HTR-8/SVneo (cell line): ENCODE results near the gene RNF8.
"Not testable (repeated sequence)": the region's sequence is repeated elsewhere in the genome, so short reads cannot be mapped to it uniquely, and the experiment has no call there.

Source experiments
- DNase-seq: peaks from one replicate; pipeline ENCODE4 v3.0.0; 2011; ENCODE audit warnings: low spot score, mixed read lengths; ENCODE audit not compliant: insufficient read length
- FAIRE-seq: peaks from 2 replicates; lab custom pipeline; 2011; peaks lifted over from hg19 to GRCh38; lab: Jason Lieb, UNC

The RNF8 gene

GRCh38 chr6:37353761-37354525, at the start of gene RNF8:
RNF8 (plus strand) TSS chr6:37353983; CDS start chr6:37354165, 182 bp downstream.
- FAIRE-seq (peak; percentile 92), DNase-seq (peak; percentile 98)

DNA sequence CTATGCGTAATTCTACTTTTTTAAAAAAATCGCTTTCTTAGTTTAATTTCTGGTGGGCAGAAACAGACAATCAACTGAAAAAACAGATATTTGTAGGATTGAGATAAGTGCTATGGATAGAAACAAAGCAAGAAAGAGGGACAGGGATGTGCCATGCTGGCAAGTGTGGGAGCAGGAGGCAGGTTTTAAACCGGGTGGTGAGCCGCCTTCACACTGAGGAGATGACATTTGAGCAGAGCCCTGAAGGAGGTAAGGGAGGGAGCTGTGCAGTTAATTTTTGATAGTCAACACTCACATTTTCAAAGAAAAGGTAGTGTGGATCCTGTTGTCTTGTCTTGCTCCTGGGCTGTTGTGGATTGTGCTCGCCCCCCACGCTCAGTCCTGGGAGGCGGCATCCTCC, 49.0 kb upstream of the RNF8 start:
- no peak for FAIRE-seq
- DNase-seq, result no peak

DNA sequence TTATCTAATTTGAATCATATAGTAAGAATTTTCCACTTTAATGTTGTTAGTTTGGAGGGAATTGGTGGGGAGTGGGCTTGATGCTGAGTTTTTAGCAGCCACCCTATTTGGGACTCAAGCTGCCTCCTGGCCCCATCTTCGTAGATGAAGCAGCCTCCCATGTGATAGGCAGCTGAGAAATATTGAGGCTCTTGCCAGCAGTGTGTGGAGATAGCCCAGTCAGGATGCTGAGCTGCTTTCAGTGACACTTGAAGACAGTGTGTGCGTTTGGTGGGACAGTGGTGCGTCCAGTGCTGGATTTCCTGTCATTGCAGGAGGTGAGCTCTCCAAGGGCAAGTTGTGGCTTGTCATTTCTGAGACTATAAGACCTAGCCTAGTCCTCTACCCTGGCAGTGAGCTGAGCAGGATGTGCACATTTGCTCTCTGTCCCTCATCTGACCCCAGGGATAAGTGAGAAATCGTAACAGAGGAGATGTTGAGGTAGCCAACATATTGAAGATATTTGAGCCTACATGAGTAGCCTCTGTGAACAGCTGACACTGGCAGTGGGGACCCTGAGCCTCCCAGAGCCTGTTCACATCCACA, 47.9 kb upstream of the RNF8 start:
- FAIRE-seq, result no peak
- DNase-seq, result no peak

DNA sequence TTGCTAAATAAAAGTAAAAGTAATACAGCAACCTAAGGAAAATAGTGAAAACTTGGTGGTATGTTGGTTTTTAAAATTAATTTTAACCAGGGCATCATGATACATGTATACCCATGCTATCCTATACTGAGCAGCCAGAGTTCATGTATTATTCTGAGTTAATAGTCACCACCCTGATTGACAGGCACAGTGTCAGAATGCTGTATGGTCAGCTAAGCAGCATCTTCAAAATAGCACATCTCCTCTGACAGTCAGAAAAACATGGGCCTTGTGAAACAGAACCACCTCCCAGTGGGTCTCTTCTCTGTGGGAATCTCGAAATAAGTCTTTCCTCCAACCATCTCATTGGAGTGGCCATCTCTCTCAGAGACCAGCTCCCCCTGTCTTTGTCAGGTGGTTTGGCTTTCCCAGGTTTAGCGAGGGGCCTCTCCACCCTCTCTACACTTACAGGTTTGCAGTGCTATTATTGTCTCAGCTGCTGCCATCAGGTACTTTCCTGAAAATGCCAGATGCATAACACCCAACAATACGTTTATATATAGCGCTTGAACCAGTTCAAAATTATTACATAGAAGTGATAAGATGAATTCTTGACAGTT, 47.1 kb upstream of the RNF8 start:
- DNase-seq (no peak), FAIRE-seq (no peak)

GRCh38 chr6:37307484-37307883, 46.3 kb upstream of the RNF8 start:
- not testable (repeated sequence) for DNase-seq, FAIRE-seq

DNA sequence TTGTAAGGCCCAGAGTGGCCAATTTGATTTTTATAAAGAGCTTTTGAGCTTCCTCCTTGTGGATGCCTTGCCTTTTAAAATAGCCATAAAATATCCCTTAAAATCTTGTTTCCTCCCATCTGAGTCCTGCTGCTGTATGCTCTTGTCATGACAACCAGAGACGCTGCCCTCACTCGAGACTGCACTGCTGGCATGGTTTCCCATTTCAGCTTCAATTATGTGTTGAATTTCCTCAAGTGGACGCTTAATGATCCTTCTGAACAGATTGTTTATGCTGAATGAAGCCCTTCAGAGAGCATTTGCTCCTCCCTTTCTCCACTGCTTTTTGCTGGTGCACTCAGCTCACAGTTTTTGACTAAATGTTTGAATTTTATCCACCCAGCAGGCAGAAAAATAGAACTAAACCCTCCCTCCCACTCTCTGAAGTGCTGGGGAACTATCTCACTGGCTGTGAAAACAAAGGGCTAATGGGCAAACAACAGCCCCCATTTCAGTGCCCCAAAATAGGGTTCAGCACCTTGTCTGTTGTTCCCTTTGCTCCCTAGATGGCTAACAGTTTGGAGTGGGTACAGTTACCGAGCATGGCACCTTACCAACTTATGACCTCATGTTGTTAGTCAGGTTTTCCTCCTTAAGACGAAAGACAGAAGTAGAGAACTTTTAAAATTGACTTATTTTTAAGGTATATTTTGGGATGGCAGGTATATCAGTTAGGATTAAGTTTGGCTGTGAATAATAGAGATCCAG, 45.5 kb upstream of the RNF8 start:
- DNase-seq, result no peak
- no peak for FAIRE-seq

DNA sequence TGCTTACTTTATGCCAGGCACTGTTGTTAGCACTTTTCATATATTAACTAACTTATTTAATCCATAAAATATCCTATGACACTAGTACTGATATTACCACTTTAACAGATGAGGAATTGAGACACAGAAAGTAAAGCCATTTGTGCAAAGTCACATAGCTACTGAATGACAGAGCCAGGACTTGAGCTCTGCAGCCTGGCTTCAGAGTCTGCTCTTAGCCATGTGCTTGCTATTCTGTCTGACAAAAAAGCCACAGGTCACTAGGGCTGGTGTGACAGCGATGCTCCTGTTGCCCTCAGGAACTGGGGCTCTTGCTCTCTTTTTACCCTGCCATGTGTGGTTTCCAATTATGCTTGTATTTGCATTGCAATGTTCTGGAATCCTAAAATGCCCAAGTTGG, 44.7 kb upstream of the RNF8 start:
- DNase-seq (no peak), FAIRE-seq (no peak)

GRCh38 chr6:37309692-37310091, 44.1 kb upstream of the RNF8 start:
- FAIRE-seq, result no peak
- DNase-seq, result no peak

DNA sequence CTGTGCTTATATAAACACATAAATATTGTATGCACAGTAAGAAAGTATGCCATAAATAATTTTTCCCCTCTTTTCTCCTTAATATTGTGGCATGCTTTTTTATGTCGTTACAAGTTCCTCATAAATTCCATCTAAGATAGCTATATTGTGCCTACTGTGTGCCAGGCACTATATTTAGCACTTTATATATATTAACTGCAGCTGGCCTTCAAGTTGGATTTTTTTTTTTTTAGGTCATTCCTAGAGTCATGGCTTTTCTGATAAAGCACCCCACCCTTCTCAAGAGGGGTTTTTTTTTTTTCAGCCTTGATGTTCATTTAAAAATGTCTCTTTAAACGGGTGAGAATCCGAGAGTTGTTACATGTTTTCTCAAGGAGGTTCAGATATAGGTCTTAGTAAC, 42.8 kb upstream of the RNF8 start:
- no peak for DNase-seq
- no peak for FAIRE-seq

- FAIRE-seq (no peak), DNase-seq (no peak)
These were observed 41.9 kb upstream of the RNF8 start for GRCh38 chr6:37311741-37312473.

- FAIRE-seq (no peak), DNase-seq (no peak)
These were observed 39.9 kb upstream of the RNF8 start for GRCh38 chr6:37313723-37314486.

DNA sequence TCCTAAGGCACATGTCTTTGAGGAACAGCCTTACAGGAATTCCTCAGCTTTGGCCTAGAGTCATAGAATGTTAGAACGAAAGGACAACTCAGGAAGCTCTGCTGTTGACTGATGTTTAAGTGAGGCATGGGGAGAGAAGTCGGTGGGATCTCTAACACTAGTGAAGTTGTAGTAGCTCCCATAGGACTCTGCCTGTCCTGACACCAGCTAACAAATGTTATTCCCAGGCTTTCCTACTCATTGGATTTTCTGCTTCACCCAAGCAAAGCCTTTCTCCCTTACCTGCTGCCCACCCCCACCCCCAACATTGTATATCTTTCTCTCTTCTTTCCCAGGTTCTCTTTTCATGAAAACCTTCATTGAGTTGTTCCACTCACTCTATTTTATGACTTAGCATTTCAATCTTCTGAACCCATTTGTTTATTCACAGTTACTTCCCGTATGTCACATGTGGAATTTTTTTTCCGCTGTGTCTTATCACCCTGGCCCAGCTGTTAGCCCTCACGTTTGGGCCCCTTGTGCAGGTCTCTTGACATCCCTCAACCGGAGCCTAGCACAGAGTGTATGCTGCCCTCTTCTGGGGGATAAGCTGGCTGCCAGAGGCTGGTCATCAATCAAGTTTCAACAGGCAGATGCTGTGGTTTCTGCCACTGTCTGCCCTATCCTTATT, 39.2 kb upstream of the RNF8 start:
- peak; percentile 44 for DNase-seq
- FAIRE-seq, result no peak

DNA sequence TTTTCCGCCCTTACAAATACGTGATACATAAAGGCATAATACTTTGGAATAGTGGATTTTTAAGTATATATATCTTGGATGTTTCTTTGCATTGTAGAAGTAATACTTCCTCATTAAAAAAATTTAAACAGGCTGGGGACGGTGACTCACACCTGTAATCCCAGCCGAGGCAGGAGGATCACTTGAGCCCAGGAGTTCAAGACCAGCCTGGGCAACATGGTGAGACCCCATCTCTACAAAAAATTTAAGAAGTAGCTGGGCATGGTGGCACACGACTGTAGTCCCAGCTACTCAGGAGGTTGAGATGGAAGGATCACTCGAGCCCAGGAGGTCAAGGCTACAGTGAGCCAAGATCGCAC, 38.6 kb upstream of the RNF8 start:
- FAIRE-seq (no peak), DNase-seq (no peak)

DNA sequence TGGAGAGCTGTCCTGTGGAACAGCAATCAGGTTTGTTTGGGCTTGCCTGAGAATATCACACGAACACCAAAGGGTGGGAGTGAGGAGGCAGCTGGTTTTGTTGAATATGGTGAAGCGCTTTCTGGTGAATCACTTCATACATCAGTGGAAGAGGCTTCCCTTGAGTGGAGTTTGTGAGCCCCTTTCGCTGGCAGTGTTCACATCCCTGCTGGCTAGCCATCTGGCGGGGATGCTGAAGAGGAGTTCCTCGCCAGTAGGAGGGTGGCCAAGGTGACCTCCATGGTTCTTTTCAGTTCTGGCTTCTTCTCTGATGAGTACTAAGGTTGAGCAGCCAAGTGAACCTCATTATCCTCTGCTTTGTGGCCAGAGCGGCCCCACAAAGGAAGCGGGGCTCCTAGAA, 37.7 kb upstream of the RNF8 start:
- DNase-seq (no peak), FAIRE-seq (no peak)

GRCh38 chr6:37317312-37318038, 36.3 kb upstream of the RNF8 start:
- no peak for DNase-seq
- no peak for FAIRE-seq

GRCh38 chr6:37319156-37319555, 34.6 kb upstream of the RNF8 start:
- DNase-seq, result no peak
- FAIRE-seq, result no peak

DNA sequence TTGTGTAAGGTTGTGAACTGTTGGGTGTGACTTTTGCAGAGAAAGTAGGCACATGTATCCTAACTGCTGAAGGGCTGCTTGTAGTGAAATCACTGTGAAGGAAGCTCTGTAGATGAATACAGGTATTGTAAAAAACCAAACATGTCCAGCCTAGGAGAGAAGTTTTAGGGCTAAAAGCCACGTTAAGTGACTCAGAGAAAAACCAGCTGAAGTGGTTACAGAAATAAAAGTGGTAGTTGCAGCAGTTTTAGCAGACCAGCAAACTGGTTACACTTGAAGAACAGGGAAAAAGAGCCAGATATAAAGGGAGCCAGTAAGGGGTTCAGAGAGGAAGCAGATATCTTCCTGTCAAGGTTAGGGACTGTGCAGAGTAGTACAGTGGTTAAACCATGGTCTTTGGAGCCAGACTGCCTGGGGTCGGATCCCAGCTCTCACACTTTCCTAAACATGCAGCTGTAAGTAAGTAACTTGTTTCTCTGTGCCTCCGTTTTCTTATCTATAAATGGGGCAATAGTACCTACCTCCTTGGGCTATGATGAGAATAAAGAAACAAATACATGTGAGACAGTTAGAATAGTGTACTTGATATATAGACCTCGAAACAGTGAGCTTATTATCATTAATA, 33.8 kb upstream of the RNF8 start:
- DNase-seq, result no peak
- no peak for FAIRE-seq

- no peak for DNase-seq
- FAIRE-seq, result no peak
These were observed 33.1 kb upstream of the RNF8 start for GRCh38 chr6:37320646-37321045.
